H9 (cell line): ENCODE measurements around the gene SALL3. TPM values are rescaled to one million over a fixed set of nuclear protein-coding genes. Genes with fewer than 3 reads are reported as not detected.

ENCODE experiments used
- DNase-seq: peaks from one replicate; pipeline ENCODE4 v3.0.0-alpha.2; 2017
- H2AFZ ChIP-seq: one replicate; pipeline ENCODE4 v1.6.1; 2013; ENCODE audit warnings: mild to moderate bottlenecking, low read length, control low read depth, moderate library complexity
- H2AK5ac ChIP-seq: 2 replicates; pipeline ENCODE4 v1.6.1; 2013; ENCODE audit warnings: low read length, control low read depth, mixed read lengths; ENCODE audit not compliant: insufficient read length
- H2BK120ac ChIP-seq: one replicate; pipeline ENCODE4 v1.6.1; 2013; ENCODE audit warnings: low read depth, mild to moderate bottlenecking, low read length, control low read depth, inconsistent platforms; ENCODE audit not compliant: poor library complexity, severe bottlenecking
- H2BK12ac ChIP-seq: 2 replicates; pipeline ENCODE4 v1.6.1; 2013; ENCODE audit warnings: low read length, control low read depth, mixed read lengths, low read depth; ENCODE audit not compliant: insufficient read length
- H2BK15ac ChIP-seq: 2 replicates; pipeline ENCODE4 v1.6.1; 2013; ENCODE audit warnings: low read depth, low read length, control low read depth
- H2BK20ac ChIP-seq: one replicate; pipeline ENCODE4 v1.6.1; 2013; ENCODE audit warnings: low read depth, mild to moderate bottlenecking, low read length, control low read depth, inconsistent platforms; ENCODE audit not compliant: poor library complexity, severe bottlenecking
- H2BK5ac ChIP-seq: 2 replicates; pipeline ENCODE4 v1.6.1; 2013; ENCODE audit warnings: low read length, control low read depth, mixed read lengths; ENCODE audit not compliant: insufficient read length
- H3K14ac ChIP-seq: 2 replicates; pipeline ENCODE4 v1.6.1; 2013; ENCODE audit warnings: low read length, control low read depth; ENCODE audit not compliant: insufficient read depth
- H3K18ac ChIP-seq: 2 replicates; pipeline ENCODE4 v1.6.1; 2013; ENCODE audit warnings: low read depth, mild to moderate bottlenecking, mixed read lengths, low read length, control low read depth; ENCODE audit not compliant: insufficient read length
- H3K23ac ChIP-seq: 2 replicates; pipeline ENCODE4 v1.6.1; 2013; ENCODE audit warnings: low read length, control low read depth, mixed read lengths, low read depth; ENCODE audit not compliant: insufficient read length
- H3K23me2 ChIP-seq: 2 replicates; pipeline ENCODE4 v1.6.1; 2013; ENCODE audit warnings: low read depth, mild to moderate bottlenecking, mixed read lengths, low read length, control low read depth; ENCODE audit not compliant: insufficient read length, poor library complexity, severe bottlenecking
- H3K27ac ChIP-seq: 2 replicates; pipeline ENCODE4 v1.5.1; 2013; ENCODE audit warnings: low read length, control low read depth, mixed read lengths, low read depth; ENCODE audit not compliant: insufficient read length
- H3K27me3 ChIP-seq: 2 replicates; pipeline ENCODE4 v1.6.1; 2013; ENCODE audit warnings: low read length, control low read depth, inconsistent platforms; ENCODE audit not compliant: insufficient read depth
- H3K4ac ChIP-seq: 2 replicates; pipeline ENCODE4 v1.6.1; 2013; ENCODE audit warnings: low read depth, mild to moderate bottlenecking, control low read depth, inconsistent platforms, low read length, moderate library complexity
- H3K4me1 ChIP-seq: 2 replicates; pipeline ENCODE4 v1.6.1; 2013; ENCODE audit warnings: low read length, control low read depth, inconsistent platforms; ENCODE audit not compliant: insufficient read depth
- H3K4me2 ChIP-seq: 2 replicates; pipeline ENCODE4 v1.6.1; 2013; ENCODE audit warnings: low read length, control low read depth, mixed read lengths; ENCODE audit not compliant: insufficient read length, insufficient read depth
- H3K56ac ChIP-seq: 2 replicates; pipeline ENCODE4 v1.6.1; 2013; ENCODE audit warnings: low read depth, mild to moderate bottlenecking, mixed read lengths, low read length, control low read depth; ENCODE audit not compliant: insufficient read length
- H3K79me1 ChIP-seq: 2 replicates; pipeline ENCODE4 v1.6.1; 2013; ENCODE audit warnings: low read depth, mild to moderate bottlenecking, moderate library complexity, low read length, control low read depth, inconsistent platforms; ENCODE audit not compliant: insufficient read depth, poor library complexity, severe bottlenecking
- H3K79me2 ChIP-seq: 2 replicates; pipeline ENCODE4 v1.6.1; 2013; ENCODE audit warnings: low read length, control low read depth, inconsistent platforms; ENCODE audit not compliant: insufficient read depth
- H3K9ac ChIP-seq: 2 replicates; pipeline ENCODE4 v1.6.1; 2013; ENCODE audit warnings: low read length, control low read depth, mixed read lengths; ENCODE audit not compliant: insufficient read length; ENCODE audit errors: extremely low read depth
- H3K9me3 ChIP-seq: one replicate; pipeline ENCODE4 v1.6.1; 2013; ENCODE audit warnings: low read depth, low read length, inconsistent platforms; ENCODE audit not compliant: control insufficient read depth
- H3T11ph ChIP-seq: one replicate; pipeline ENCODE4 v1.6.1; 2013; ENCODE audit warnings: mild to moderate bottlenecking, low read length, control low read depth, inconsistent platforms
- H4K20me1 ChIP-seq: one replicate; pipeline ENCODE4 v1.6.1; 2013; ENCODE audit not compliant: control insufficient read depth, insufficient read length, insufficient read depth
- H4K5ac ChIP-seq: 2 replicates; pipeline ENCODE4 v1.6.1; 2013; ENCODE audit warnings: low read depth, mild to moderate bottlenecking, mixed read lengths, low read length, control low read depth; ENCODE audit not compliant: insufficient read length
- H4K8ac ChIP-seq: replicated peaks from 2 replicates; pipeline ENCODE4 v1.6.1; 2013; ENCODE audit warnings: low read length, control low read depth, mixed read lengths, low read depth; ENCODE audit not compliant: insufficient read length
- H4K91ac ChIP-seq: 2 replicates; pipeline ENCODE4 v1.6.1; 2013; ENCODE audit warnings: low read depth, mild to moderate bottlenecking, moderate library complexity, mixed read lengths, low read length, control low read depth; ENCODE audit not compliant: insufficient read length
- H3K27ac Mint-ChIP-seq, 3 experiments: 2 replicates in 2 of 3; 3 replicates in 1 of 3; pipeline ENCODE4 v1.8.0; 2020 to 2021; ENCODE audit warnings: mixed read lengths in 3 of 3, mild to moderate bottlenecking in 1 of 3, moderate library complexity in 1 of 3
- H3K27me3 Mint-ChIP-seq: 2 replicates; pipeline ENCODE4 v1.8.0; 2021; ENCODE audit warnings: low read depth, mild to moderate bottlenecking, moderate library complexity, mixed read lengths
- H3K36me3 Mint-ChIP-seq, 3 experiments: 2 replicates in 2 of 3; 3 replicates in 1 of 3; pipeline ENCODE4 v1.8.0; 2020 to 2021; ENCODE audit warnings: low read depth in 3 of 3, mixed read lengths in 3 of 3; ENCODE audit not compliant: insufficient read depth in 1 of 3
- H3K4me1 Mint-ChIP-seq, 2 experiments: 2 replicates each; pipeline ENCODE4 v1.8.0; 2020; ENCODE audit warnings: mixed read lengths in 2 of 2
- H3K4me3 Mint-ChIP-seq, 2 experiments: 2 replicates in 1 of 2; 3 replicates in 1 of 2; pipeline ENCODE4 v1.8.0; 2020 to 2021; ENCODE audit warnings: mild to moderate bottlenecking in 2 of 2, mixed read lengths in 2 of 2, moderate library complexity in 1 of 2
- H3K9me3 Mint-ChIP-seq, 2 experiments: 2 replicates in 1 of 2; 3 replicates in 1 of 2; pipeline ENCODE4 v1.8.0; 2020; ENCODE audit warnings: mild to moderate bottlenecking in 2 of 2, mixed read lengths in 2 of 2, moderate library complexity in 1 of 2
- WGBS: extraction: QIAGEN DNeasy Blood & Tissue Kit; methylation state at CpG from one replicate; pipeline ENCODE4 v1.1.7; 2013; ENCODE audit warnings: missing lambda C conversion rate, low lambda C conversion rate, mixed read lengths; ENCODE audit not compliant: insufficient read length; ENCODE audit errors: extremely low coverage; 5-methylcytosine and 5-hydroxymethylcytosine counted together
- total RNA-seq: library from RNA; stranded (reverse); gene quantifications from 2 replicates; pipeline ENCODE4 v1.2.1, GENCODE V29; 2021
- TF ChIP-seq, protein P1 (sequence below): fragments of 200-600 bp; sonication (generic); conservative IDR thresholded peaks from 3 replicates; pipeline ENCODE4 v1.8.0; 2021; ENCODE audit warnings: antibody characterized with exemption, mild to moderate bottlenecking

The SALL3 gene
- total RNA-seq, 1 experiment from 2014 or later, result 52.4 TPM

DNA sequence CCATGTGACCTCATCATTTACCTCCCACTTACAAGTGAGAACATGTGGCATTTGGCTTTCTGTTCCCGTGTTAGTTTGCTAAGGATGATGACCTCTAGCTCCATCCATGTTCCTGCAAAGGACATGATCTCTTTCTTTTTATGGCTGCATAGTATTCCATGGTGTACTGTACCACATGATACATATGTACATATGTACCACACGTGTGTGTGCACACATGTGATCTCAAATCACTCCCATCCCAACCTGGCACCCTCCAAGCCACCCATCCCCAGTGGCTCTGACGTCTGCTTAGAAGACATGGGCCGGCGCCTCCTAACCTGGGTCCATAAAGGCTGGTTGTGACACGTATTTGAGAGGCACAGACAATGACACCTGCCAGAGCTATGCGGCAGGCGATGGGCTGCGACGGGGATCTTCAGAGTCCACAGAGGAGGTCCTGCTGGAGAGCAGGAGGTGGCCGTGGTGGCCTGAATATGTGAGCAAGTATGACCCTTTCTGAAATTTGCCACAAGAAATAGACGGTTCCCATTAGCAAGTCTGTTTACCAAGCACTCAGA, 8.8 kb upstream of the SALL3 start:
- Histone ChIP-seq H3K79me1 (no peaks in the 10 kb centered on the region), H4K20me1 (no peaks in the 10 kb centered on the region), H2AFZ (no peak overlapping the region), H2BK15ac (no peak overlapping the region), H3K23me2 (peaks cover 7% of the 10 kb centered on the region), H3K18ac (no peak overlapping the region), H3K23ac (no peak overlapping the region), H3K4ac (no peak overlapping the region), H3K4me1 (no peaks in the 10 kb centered on the region), H3K9me3 (no peaks in the 10 kb centered on the region), H3K56ac (no peak overlapping the region), H3K79me2 (no peaks in the 10 kb centered on the region), H3K9ac (no peak overlapping the region), H2AK5ac (no peak overlapping the region), H4K5ac (no peak overlapping the region), H3K27me3 (peaks cover 44% of the 10 kb centered on the region), H4K91ac (no peak overlapping the region), H3K27ac (no peak overlapping the region), H2BK20ac (no peak overlapping the region), H3T11ph (no peak overlapping the region), H3K14ac (no peak overlapping the region), H2BK5ac (no peak overlapping the region), H3K4me2 (no peak overlapping the region), H4K8ac (no peak overlapping the region), H2BK120ac (no peak overlapping the region), H2BK12ac (no peak overlapping the region)
- Mint-ChIP-seq H3K4me1 (peaks cover 8 to 18% of the 10 kb centered on the region in 2 experiments), H3K27me3 (peaks cover 83% of the 10 kb centered on the region), H3K27ac (no peak overlapping the region), H3K36me3 (peaks cover 0 to under 1% (median 0%) of the 10 kb centered on the region in 3 experiments; a peak in 1 of 7 replicates), H3K9me3 (peaks cover under 1 to 4% of the 10 kb centered on the region in 2 experiments; a peak in 2 of 5 replicates), H3K4me3 (no peak overlapping the region)
- WGBS, result no CpG with 5 or more reads among the region's 12 CpGs
- TF ChIP-seq, protein P1, sequence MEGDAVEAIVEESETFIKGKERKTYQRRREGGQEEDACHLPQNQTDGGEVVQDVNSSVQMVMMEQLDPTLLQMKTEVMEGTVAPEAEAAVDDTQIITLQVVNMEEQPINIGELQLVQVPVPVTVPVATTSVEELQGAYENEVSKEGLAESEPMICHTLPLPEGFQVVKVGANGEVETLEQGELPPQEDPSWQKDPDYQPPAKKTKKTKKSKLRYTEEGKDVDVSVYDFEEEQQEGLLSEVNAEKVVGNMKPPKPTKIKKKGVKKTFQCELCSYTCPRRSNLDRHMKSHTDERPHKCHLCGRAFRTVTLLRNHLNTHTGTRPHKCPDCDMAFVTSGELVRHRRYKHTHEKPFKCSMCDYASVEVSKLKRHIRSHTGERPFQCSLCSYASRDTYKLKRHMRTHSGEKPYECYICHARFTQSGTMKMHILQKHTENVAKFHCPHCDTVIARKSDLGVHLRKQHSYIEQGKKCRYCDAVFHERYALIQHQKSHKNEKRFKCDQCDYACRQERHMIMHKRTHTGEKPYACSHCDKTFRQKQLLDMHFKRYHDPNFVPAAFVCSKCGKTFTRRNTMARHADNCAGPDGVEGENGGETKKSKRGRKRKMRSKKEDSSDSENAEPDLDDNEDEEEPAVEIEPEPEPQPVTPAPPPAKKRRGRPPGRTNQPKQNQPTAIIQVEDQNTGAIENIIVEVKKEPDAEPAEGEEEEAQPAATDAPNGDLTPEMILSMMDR, result no peak
- peak; percentile 14 for DNase-seq
